ENCODE results near the gene PPP1R14C.

GRCh38 chr6:150176659-150177058, 33.8 kb downstream of the PPP1R14C start:
- TF ChIP-seq EZH2 (IDR thresholded peaks at IDR 0.05; ENCODE audit: low read depth) = no peak
- TF ChIP-seq, protein P1, sequence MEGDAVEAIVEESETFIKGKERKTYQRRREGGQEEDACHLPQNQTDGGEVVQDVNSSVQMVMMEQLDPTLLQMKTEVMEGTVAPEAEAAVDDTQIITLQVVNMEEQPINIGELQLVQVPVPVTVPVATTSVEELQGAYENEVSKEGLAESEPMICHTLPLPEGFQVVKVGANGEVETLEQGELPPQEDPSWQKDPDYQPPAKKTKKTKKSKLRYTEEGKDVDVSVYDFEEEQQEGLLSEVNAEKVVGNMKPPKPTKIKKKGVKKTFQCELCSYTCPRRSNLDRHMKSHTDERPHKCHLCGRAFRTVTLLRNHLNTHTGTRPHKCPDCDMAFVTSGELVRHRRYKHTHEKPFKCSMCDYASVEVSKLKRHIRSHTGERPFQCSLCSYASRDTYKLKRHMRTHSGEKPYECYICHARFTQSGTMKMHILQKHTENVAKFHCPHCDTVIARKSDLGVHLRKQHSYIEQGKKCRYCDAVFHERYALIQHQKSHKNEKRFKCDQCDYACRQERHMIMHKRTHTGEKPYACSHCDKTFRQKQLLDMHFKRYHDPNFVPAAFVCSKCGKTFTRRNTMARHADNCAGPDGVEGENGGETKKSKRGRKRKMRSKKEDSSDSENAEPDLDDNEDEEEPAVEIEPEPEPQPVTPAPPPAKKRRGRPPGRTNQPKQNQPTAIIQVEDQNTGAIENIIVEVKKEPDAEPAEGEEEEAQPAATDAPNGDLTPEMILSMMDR (conservative IDR thresholded peaks at IDR 0.05) = no peak

All from PC-9 (cell line).